Activated T-cell treated with anti-CD3 and anti-CD28 coated beads, Interleukin-2, amount 50 U/mL, for 48 hours (primary cell): ENCODE results near the gene ACOX1.

Experiments used
- DNase-seq, 2 experiments: peaks; one replicate each; pipeline ENCODE4 v3.0.0-alpha.2; 2020

The ACOX1 gene

GRCh38 chr17:75902406-75902805 is 76.6 kb downstream of the ACOX1 start:
- DNase-seq: no peak

DNA sequence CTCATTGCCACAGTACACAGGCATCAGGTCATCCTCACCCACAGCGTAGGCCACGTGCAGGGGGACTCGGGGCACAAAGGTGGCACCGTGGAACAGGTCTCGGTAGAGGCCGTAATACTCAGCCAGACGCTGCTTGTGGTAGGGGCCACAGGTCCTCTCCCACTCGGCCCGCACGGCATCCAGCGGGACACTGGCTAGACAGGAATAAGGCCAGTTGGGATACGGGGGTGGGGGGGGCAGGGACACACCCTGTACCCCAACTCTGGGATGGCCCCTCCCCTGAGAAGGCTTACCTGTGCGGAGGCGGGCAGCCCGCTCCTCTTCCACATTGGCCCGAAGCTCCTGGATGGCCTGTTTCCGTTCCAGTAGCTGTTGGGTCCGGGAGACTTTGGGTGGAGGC is 77.2 kb downstream of the ACOX1 start:
- DNase-seq: no peak

GRCh38 chr17:75900691-75901533 is 78.1 kb downstream of the ACOX1 start:
- no peak for DNase-seq

GRCh38 chr17:75899767-75900468 is 79.0 kb downstream of the ACOX1 start:
- no peak for DNase-seq

- no peak for DNase-seq
Measured at GRCh38 chr17:75899353-75899752, 79.6 kb downstream of the ACOX1 start.

GRCh38 chr17:75898791-75899190 is 80.2 kb downstream of the ACOX1 start:
- DNase-seq: no peak

DNA sequence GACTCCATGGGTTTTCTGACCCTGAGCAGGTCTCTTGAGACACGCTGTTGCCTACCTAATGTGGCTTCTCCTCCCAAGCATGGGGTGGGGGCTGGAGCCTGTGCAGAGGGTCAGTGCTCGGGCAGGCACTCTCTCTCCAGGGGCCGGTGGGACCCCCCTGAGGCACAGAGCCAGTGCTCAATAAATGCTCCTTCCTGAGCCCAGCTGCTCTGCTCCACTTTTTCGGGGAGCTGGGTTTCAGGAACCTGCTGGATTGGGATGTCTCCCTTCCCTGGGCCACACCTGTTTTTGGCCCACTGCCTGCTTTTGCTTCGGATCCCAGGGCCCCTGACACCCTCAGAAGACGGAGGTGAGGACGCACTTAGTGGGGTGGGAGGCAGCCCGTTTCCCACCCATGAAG is 80.9 kb downstream of the ACOX1 start:
- no peak for DNase-seq

GRCh38 chr17:75897160-75898019 is 81.6 kb downstream of the ACOX1 start:
- DNase-seq: no peak

DNA sequence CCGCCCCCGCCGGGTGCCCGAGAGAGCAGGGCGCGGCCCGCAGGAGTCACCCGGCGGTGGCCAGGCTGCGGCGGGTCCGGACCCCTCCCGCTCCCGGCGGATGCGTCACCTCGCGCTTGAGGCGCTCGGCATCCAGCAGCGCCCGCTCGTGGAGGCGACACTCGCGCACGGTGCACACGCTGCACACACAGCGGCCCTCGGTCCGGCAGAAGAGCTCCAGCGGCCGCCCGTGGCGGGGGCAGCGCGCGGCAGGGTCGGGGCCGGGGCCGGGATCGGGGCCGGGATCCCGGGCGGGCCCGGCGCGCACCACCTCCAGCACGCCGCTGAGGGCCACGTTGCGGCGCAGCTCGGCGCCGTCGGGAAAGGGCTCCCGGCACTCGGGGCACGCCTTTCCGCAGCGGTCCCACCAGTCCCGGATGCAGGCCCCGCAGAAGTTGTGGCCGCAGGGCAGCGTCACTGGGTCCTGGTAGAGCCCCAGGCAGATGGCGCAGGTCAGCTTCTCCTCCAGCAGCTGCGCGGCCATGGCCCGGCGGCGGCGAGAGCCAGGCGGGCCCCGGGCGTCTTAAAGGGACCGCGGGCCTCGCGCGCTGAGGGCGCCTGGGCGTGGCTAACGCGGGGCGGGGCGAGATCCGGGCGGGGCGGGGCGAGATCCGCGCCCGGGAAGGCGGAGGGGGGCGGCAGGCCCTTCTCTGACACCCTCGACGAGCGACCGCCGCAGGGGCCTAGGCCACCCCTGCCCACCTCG is 82.4 kb downstream of the ACOX1 start, which contains the start of gene TRIM65:
TRIM65 (minus strand) TSS at position 537 of the 745 bp plus-strand sequence; CDS start at position 523, 14 bp downstream.
- DNase-seq: peak; percentile 88 to 91

DNA sequence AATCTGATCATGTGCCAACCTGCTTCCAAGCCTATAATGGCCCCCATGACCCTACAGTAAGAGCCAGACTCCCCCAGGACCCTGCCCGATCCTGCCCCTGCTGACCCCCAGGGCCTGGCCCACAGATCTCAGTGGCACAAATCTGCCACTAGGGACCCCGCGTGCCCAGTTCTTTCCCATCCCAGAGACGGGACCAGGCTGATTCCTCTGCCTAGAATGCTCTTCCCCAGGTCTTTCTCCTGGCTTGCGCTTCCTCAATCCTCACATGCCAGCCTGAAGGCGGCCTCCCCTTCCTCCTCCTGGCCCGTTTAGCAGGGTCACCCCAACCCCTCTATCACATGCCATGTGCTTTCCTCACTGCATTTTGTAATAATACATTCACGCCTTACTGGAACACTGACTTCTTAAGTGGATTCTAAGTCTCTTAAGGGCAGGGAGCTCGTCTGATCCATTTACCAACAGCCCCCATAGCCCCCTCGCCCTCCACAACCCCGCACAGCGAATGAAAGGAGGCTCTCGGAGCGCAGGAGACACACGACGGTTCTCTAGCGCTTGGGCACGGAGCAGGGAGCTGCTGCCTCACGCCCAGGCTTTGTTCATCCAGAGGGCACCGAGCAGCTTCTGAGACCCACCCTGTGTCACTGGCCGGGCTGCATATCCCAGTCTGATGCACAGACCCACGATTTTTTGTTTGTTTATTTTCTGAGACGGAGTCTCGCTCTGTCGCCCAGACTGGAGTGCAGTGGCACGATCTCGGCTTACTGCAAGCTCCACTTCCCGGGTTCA is 83.4 kb downstream of the ACOX1 start:
- peak; percentile 50 to 56 for DNase-seq

- no peak for DNase-seq
Measured at GRCh38 chr17:75894049-75894733, 84.8 kb downstream of the ACOX1 start.

GRCh38 chr17:75893305-75894048 is 85.5 kb downstream of the ACOX1 start:
- DNase-seq: no peak

DNA sequence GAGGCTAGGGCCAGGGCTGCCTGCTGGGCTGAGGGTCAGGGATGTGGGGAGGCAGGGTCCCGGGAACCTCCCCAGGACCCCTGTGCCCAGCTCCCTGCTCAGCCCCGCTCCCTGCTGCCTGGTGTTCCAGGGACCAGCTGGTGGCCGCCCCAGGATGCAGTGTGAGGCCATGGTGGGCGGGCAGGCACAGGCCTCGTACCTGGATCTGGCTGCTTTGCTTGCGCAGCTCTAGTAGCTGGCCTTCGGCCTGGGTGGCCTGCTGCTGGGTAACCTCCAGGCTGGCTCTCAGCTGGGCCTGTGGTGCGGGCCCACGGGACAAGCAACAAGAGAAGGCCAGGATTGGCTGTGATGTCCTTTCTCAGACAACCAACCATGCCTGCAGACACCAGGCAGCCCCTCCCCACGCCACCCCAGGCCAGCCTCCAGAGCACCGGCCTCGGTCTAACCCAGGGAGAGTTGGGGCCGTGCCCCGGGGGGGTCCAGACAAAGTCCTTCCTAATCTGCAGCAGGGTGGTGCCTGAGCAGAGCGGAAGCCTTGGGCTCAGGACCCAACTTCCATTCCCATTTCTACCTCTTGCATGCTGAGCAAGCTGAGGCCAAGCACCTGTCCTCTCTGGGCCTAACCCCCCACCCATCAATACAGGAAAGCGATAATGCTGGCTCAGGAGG is 86.3 kb downstream of the ACOX1 start:
- no peak for DNase-seq

- no peak for DNase-seq
Measured at GRCh38 chr17:75891605-75892555, 87.1 kb downstream of the ACOX1 start.
